Colonic mucosa (tissue), 4 donors: ENCODE data around the gene CDIP1. TPM values are rescaled to one million over a fixed set of nuclear protein-coding genes. Genes with fewer than 3 reads are reported as not detected.

Experiments used
- DNase-seq: peaks from one replicate; pipeline ENCODE4 v3.0.0-alpha.2; 2020
- H3K27ac ChIP-seq: fragments of 200-600 bp; one replicate; pipeline ENCODE4 v1.8.0; 2021
- H3K27me3 ChIP-seq: fragments of 200-600 bp; one replicate; pipeline ENCODE4 v1.8.0; 2021
- H3K36me3 ChIP-seq: fragments of 200-600 bp; one replicate; pipeline ENCODE4 v1.8.0; 2021
- H3K4me1 ChIP-seq: fragments of 200-600 bp; one replicate; pipeline ENCODE4 v1.8.0; 2021; ENCODE audit warnings: mild to moderate bottlenecking
- H3K4me3 ChIP-seq: fragments of 200-600 bp; one replicate; pipeline ENCODE4 v1.8.0; 2021
- H3K9ac ChIP-seq, 2 donors: one replicate each; pipeline ENCODE4 v1.7.0; 2013; ENCODE audit warnings: control low read depth in 2 of 2, low read depth in 2 of 2, low read length in 2 of 2
- H3K9me3 ChIP-seq: fragments of 200-600 bp; one replicate; pipeline ENCODE4 v1.8.0; 2021
- intact Hi-C: fragments of 100-400 bp; cut with DNase I; formaldehyde crosslinking; loops from one replicate; pipeline ENCODE4 v1.14.1; 2022
- total RNA-seq, 2 donors: library from RNA; stranded (reverse); fragmentation: NEBNext Ultra II Directional in 1 of 2; extraction: Animal tissue kit (Norgen Biotek cat#: 25700) in 1 of 2; gene quantifications; one replicate each; pipeline ENCODE4 v1.2.1, GENCODE V29; 2021
- TF ChIP-seq, protein P1 (sequence below): fragments of 200-600 bp; IDR thresholded peaks from one replicate; pipeline ENCODE4 v1.8.0; 2022; ENCODE audit warnings: antibody characterized with exemption, mild to moderate bottlenecking
- donor health status: healthy.
- donor health status: DM: no; HTN: no; CAD: no.
- donor health status: DM: no; HTN: no; CAD: no.

Gene CDIP1
- total RNA-seq, 2 donors from 2014 or later: 13.1 to 18.4 TPM

DNA sequence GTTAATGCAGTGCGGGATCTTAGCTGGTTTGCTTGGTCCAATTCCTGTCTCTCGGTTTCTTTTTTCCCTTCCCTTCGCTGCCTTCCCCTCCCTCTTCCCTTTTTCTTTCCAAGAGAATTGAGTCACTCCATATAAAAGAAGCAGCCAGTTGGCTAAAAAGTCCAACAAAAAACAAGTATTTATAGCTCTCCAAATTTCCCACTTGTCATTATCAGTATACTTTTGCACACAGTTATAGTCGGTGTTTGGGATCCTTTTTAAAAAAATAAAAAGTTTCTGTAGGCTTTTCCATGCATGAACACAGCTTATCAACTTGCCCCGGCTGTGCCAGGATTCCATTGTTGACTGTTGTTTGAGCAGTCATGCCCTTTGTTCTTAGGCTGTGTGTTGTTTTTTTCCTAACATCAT is 37.5 kb downstream of the CDIP1 start:
- DNase-seq: no peak
- Histone ChIP-seq H3K9me3 (no peaks in the 10 kb centered on the region), H3K27me3 (no peaks in the 10 kb centered on the region), H3K9ac (no peak overlapping the region), H3K36me3 (no peaks in the 10 kb centered on the region), H3K27ac (peak overlapping the region; percentile 14), H3K4me3 (no peak overlapping the region), H3K4me1 (peaks cover 6% of the 10 kb centered on the region)
- intact Hi-C loops: no loop called here
- TF ChIP-seq, protein P1, sequence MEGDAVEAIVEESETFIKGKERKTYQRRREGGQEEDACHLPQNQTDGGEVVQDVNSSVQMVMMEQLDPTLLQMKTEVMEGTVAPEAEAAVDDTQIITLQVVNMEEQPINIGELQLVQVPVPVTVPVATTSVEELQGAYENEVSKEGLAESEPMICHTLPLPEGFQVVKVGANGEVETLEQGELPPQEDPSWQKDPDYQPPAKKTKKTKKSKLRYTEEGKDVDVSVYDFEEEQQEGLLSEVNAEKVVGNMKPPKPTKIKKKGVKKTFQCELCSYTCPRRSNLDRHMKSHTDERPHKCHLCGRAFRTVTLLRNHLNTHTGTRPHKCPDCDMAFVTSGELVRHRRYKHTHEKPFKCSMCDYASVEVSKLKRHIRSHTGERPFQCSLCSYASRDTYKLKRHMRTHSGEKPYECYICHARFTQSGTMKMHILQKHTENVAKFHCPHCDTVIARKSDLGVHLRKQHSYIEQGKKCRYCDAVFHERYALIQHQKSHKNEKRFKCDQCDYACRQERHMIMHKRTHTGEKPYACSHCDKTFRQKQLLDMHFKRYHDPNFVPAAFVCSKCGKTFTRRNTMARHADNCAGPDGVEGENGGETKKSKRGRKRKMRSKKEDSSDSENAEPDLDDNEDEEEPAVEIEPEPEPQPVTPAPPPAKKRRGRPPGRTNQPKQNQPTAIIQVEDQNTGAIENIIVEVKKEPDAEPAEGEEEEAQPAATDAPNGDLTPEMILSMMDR: no peak

DNA sequence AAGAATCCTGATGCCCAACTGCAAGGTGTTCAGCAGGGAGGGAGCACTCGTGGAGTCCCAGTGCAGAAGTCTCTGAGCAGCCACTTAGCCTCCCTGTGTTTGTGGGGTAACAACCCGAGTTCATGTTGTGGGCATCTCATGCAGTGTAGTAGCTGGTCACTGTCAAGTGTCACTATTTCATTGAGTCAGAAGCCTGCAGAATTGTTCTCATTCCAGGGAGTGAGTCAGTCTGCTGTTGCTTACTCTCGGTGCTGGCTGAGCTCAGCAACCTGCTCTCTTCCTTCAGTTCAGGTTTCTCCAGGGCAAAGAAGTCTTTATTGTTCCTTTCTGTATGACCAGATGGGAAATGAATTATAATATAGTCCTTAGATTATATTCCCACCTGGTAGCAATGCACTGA is 38.3 kb downstream of the CDIP1 start:
- no peak overlapping the region for H3K4me3 ChIP-seq
- no peak overlapping the region for H3K9ac ChIP-seq
- no peaks in the 10 kb centered on the region for H3K36me3 ChIP-seq
- no peak for DNase-seq
- TF ChIP-seq, protein P1: no peak
- no peaks in the 10 kb centered on the region for H3K9me3 ChIP-seq
- intact Hi-C loops: no loop called here
- no peaks in the 10 kb centered on the region for H3K27me3 ChIP-seq
- peaks cover 6% of the 10 kb centered on the region for H3K4me1 ChIP-seq
- H3K27ac ChIP-seq: peak overlapping the region; percentile 14

DNA sequence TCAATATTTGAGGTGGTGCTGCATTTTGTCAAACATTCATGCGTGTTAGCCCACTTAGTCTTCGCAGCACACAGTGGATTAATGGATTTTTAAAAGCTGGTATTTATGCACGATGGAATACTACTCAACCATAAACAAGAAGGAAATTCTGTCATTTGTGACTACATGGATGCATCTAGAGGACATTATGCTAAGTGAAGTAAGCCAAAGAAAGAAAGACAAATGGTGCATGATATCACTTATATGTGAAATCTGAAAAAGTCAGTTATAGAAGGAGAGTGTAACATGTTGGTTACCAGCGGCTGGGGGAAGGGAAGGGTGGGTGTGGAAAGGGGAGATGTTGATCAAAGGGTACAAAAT is 39.4 kb downstream of the CDIP1 start:
- Histone ChIP-seq H3K9me3 (no peaks in the 10 kb centered on the region), H3K27ac (no peak overlapping the region), H3K9ac (no peak overlapping the region), H3K36me3 (no peaks in the 10 kb centered on the region), H3K4me3 (no peak overlapping the region), H3K27me3 (no peaks in the 10 kb centered on the region), H3K4me1 (peaks cover 6% of the 10 kb centered on the region)
- DNase-seq: no peak
- TF ChIP-seq, protein P1: no peak
- intact Hi-C loops: no loop called here

DNA sequence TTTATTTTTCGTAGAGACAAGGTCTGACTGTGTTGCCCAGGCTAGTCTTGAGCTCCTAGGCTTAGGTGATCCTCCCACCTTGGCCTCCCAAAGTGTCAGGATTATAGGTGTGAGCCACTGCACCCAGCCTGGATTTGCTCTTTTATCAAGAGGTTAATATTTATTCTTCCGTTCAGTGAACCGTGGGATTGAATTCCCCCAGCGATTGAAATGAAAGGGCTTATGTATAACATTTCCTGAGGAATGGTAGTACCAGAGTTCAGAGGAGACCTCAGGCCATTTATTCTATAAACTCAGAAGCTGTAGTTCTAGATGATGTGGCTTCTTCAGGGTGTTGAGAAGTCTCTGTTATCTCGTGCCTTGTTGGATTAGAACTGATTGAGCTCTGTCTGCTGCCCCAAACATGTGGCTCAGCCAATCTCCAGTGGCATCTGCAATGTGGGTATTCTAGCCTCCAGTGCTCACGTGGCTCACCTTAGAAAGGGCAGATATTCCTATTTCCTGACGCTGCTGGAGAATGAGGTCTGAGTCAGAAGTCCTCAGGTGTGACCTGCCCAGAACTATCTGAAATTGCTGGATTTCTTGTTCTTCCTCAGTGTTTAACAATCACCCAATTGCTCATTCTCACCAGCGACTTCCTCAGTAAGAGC is 39.9 kb downstream of the CDIP1 start:
- Histone ChIP-seq H3K9ac (no peak overlapping the region), H3K9me3 (no peaks in the 10 kb centered on the region), H3K4me3 (no peak overlapping the region), H3K27ac (no peak overlapping the region), H3K4me1 (peaks cover 6% of the 10 kb centered on the region), H3K27me3 (no peaks in the 10 kb centered on the region), H3K36me3 (no peaks in the 10 kb centered on the region)
- DNase-seq: no peak
- TF ChIP-seq, protein P1: no peak
- intact Hi-C loops: no loop called here

DNA sequence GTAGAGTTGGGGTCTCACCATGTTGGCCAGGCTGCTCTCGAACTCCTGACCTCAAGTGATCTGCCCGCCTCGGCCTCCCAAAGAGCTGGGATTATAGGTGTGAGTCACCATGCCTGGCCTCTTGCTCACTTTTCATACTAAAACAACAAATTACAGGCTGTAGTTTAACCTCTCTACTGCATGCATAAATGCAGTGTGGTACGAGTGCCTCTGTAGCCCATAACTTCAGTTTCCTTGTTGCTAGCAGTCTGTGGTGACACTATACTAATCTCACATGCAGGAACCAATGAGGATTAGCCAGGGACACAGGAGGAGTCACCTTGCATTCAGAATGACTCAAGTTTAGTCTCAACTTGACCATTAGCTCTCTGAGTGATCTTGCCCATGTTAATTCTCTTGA is 42.3 kb downstream of the CDIP1 start:
- Histone ChIP-seq H3K27me3 (no peaks in the 10 kb centered on the region), H3K9ac (no peak overlapping the region), H3K36me3 (no peaks in the 10 kb centered on the region), H3K4me3 (no peak overlapping the region), H3K4me1 (peaks cover 6% of the 10 kb centered on the region), H3K27ac (no peak overlapping the region), H3K9me3 (no peaks in the 10 kb centered on the region)
- DNase-seq: no peak
- intact Hi-C loops: no loop called here
- TF ChIP-seq, protein P1: no peak
